ENCODE measurements around the gene SIGLEC1. TPM values are rescaled to one million over a fixed set of nuclear protein-coding genes. Genes with fewer than 3 reads are reported as not detected.
A peak's percentile ranks its signal among the peaks of the same experiment; 100 is the strongest.

The SIGLEC1 gene
- total RNA-seq (2012; rRNA removed) (not detected in 2 replicates), polyA plus RNA-seq (2012; rRNA removed) (not detected in 2 replicates), Bru-seq, nascent RNA (not detected), BruChase-seq, experiment 1, labeled RNA remaining after a 6-hour chase (percentile 4 among the genes with signal in this experiment), BruChase-seq, experiment 2, labeled RNA remaining after a 2-hour chase (not detected)
- not detected in 2 replicates for polyA plus RNA-seq (2012; cell fraction: cytosol; rRNA removed)
- polyA plus RNA-seq (2012; cell fraction: nucleus; rRNA removed; ENCODE audit: low replicate concordance), result 0.01 TPM in 1 of 2 replicates, not detected in the other
- long read RNA-seq, result 0 reads

DNA sequence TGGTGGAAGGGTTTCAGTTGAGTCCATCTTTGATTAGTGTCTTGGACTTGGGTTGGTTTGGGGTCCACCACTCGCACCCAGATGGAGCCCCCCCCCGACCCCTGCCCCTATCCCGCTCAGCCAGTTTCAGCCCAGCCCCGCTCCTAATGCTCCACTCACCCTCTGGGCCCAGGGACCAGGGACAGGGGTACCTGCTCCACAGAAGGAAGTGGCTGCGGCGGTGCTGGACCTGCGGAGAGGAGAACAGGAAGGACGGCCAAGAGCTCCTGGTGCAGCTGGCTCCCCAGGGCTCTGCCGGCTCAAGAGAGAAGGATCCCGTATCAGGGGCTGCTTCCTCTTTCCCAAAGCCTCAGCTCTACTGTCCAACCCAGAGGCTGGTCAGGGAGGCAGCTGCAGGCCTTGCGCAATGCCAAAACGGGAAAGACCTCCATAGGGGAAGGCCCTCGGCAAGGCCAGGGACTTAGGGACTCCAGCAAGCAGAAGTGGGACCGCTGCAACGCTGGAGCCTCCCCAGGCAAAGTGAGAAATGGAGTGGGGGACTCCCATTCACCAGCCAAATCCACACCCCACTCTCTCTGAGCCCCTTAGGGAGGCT is at the start of gene SIGLEC1:
Gene SIGLEC1 (minus strand): TSS at position 322 of the 595 bp plus-strand sequence. CDS start 5,472 bp downstream, outside the sequence.
- Histone ChIP-seq H2AK9ac (replicated peaks; ENCODE audit: low read depth, low read length, poor library complexity) (no peak within 1 kb of the TSS), H4K91ac (ENCODE audit: insufficient read depth, low read depth, low read length) (no peak within 1 kb of the TSS), H3K4ac (ENCODE audit: low read depth, low read length) (no peak within 1 kb of the TSS), H2BK20ac (ENCODE audit: low read depth, low read length) (no peak within 1 kb of the TSS), H3K9me3 (ENCODE audit: control insufficient read depth, insufficient read depth, low read length) (no peaks in the 10 kb centered on the region), H2AK5ac (ENCODE audit: low read depth, low read length) (no peak within 1 kb of the TSS), H4K20me1 (ENCODE audit: insufficient read depth, low read length) (no peaks in the 10 kb centered on the region), H3K14ac (replicated peaks; ENCODE audit: low read depth, low read length) (no peak within 1 kb of the TSS), H3K79me1 (ENCODE audit: low read depth in 1 of 2, low read length in 2 of 2) (no peaks in the 10 kb centered on the region), H2BK120ac (ENCODE audit: low read depth, low read length) (no peak within 1 kb of the TSS), H4K5ac (ENCODE audit: low read depth, low read length) (no peak within 1 kb of the TSS), H3K4me3 (ENCODE audit: insufficient read depth, low read depth, low read length) (no peak within 1 kb of the TSS), H4K8ac (ENCODE audit: low read depth in 2 of 2, low read length in 2 of 2) (no peak within 1 kb of the TSS), H3K18ac (ENCODE audit: low read depth, low read length) (no peak within 1 kb of the TSS), H3K9ac (ENCODE audit: low read depth, low read length) (no peak within 1 kb of the TSS), H3K27me3 (ENCODE audit: control insufficient read depth, insufficient read depth, low read length) (peaks cover 16% of the 10 kb centered on the region), H3K9me1 (ENCODE audit: insufficient read depth, low read length) (no peaks in the 10 kb centered on the region), H3K4me2 (ENCODE audit: low read depth, low read length) (no peak within 1 kb of the TSS), H2BK15ac (ENCODE audit: low read depth, low read length) (no peak within 1 kb of the TSS), H2BK5ac (ENCODE audit: low read depth, low read length, poor library complexity, severe bottlenecking) (no peak within 1 kb of the TSS), H2AFZ (replicated peaks; ENCODE audit: low read length, poor library complexity) (no peak within 1 kb of the TSS), H3K56ac (ENCODE audit: extremely low read depth, insufficient read depth, low read length) (no peak within 1 kb of the TSS), H3K36me3 (ENCODE audit: control insufficient read depth, insufficient read depth, low read length) (no peaks in the 10 kb centered on the region), H3K27ac (ENCODE audit: insufficient read depth, low read length) (no peak within 1 kb of the TSS), H3K4me1 (ENCODE audit: control insufficient read depth, insufficient read depth, low read length) (no peaks in the 10 kb centered on the region), H3K23ac (ENCODE audit: low read depth, low read length) (no peak within 1 kb of the TSS)
- TF ChIP-seq CEBPB (IDR thresholded peaks at IDR 0.05; ENCODE audit: low read depth, low read length) (peak; percentile 74; the same call in 1 of the 2 replicates), MAZ (IDR thresholded peaks at IDR 0.05; ENCODE audit: borderline replicate concordance, low read depth, low read length) (no peak), RCOR1 (IDR thresholded peaks at IDR 0.05; ENCODE audit: insufficient replicate concordance, low read length) (no peak), SMC3 (IDR thresholded peaks at IDR 0.05; ENCODE audit: low read depth, low read length) (no peak), RAD21 (IDR thresholded peaks at IDR 0.05; ENCODE audit: low read length) (no peak), NFE2L2 (IDR thresholded peaks at IDR 0.05; ENCODE audit: low read depth, low read length) (no peak)
- TF ChIP-seq, protein P1, sequence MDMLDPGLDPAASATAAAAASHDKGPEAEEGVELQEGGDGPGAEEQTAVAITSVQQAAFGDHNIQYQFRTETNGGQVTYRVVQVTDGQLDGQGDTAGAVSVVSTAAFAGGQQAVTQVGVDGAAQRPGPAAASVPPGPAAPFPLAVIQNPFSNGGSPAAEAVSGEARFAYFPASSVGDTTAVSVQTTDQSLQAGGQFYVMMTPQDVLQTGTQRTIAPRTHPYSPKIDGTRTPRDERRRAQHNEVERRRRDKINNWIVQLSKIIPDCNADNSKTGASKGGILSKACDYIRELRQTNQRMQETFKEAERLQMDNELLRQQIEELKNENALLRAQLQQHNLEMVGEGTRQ (IDR thresholded peaks at IDR 0.05; ENCODE audit: low read depth, low read length), result no peak
- ChIA-PET CTCF (no interaction called here), POLR2A (ENCODE audit: unreplicated experiment) (no interaction called here)
- BruUV-seq (replicated peaks), result no TSS peak
- in situ Hi-C loops (cut with MboI; ENCODE audit: low sequenced_read_pairs) (no loop called here), intact Hi-C loops (cut with micrococcal nuclease) (no loop called here), dilution Hi-C loops (cut with HindIII; ENCODE audit: low sequenced_read_pairs, unreplicated experiment) (no loop called here)
- DNase-seq (no peak), ATAC-seq (ENCODE audit: low read depth) (no peak)
- 92% methylated on average over 2 of the region's 15 CpGs; no CpG with 5 or more reads in 1 of the 2 experiments for WGBS, 2 experiments (ENCODE audit: extremely low coverage in 2 of 2, insufficient read length in 1 of 2)

Data from IMR-90 (cell line).